Endothelial cell of umbilical vein (primary cell): ENCODE results near the gene FBXW7. TPM values are rescaled to one million over a fixed set of nuclear protein-coding genes. Genes with fewer than 3 reads are reported as not detected.

Source experiments
- BruUV-seq: library from RNA; stranded (reverse); fragments of 400-500 nt; replicated peaks from 2 replicates; lab custom pipeline; 2021; lab: Mats Ljungman, UMichigan
- CTCF ChIA-PET: fragments of 300-600, 350-600 bp; sonication (Branson Sonifier 250); formaldehyde crosslinking; loops from one replicate; lab custom pipeline; 2021; ENCODE audit warnings: antibody characterized with exemption, inconsistent platforms; lab: Charles Lee
- POLR2A ChIA-PET: fragments of 300-600, 350-600 bp; sonication (Branson Sonifier 250); formaldehyde crosslinking; loops from one replicate; lab custom pipeline; 2021; ENCODE audit warnings: antibody characterized with exemption, inconsistent platforms; lab: Charles Lee
- DNase-seq: peaks from one replicate; pipeline ENCODE4 v3.0.0-alpha.2; 2011; ENCODE audit warnings: low read depth, low spot score
- FAIRE-seq: peaks from 2 replicates; lab custom pipeline; 2011; peaks lifted over from hg19 to GRCh38; lab: Jason Lieb, UNC
- H2AFZ ChIP-seq: 2 replicates; pipeline ENCODE4 v1.6.0; 2012; ENCODE audit warnings: low read depth, low read length, control low read depth, inconsistent platforms
- H3K27ac ChIP-seq: 2 replicates; pipeline ENCODE4 v1.5.1; 2011; ENCODE audit warnings: low read depth, mild to moderate bottlenecking, control low read depth, low read length, moderate library complexity; ENCODE audit not compliant: insufficient read depth
- H3K27me3 ChIP-seq, 2 experiments: 2 replicates each; pipeline versions ENCODE4 v1.6.0 to v1.6.1; 2011; ENCODE audit warnings: low read length in 2 of 2, mixed read lengths in 1 of 2; ENCODE audit not compliant: control insufficient read depth in 2 of 2, insufficient read depth in 2 of 2
- H3K36me3 ChIP-seq, 2 experiments: 2 replicates in 1 of 2; 3 replicates in 1 of 2; pipeline ENCODE4 v1.5.1; 2011; ENCODE audit warnings: low read length in 2 of 2, mild to moderate bottlenecking in 1 of 2, moderate library complexity in 1 of 2; ENCODE audit not compliant: control insufficient read depth in 2 of 2, insufficient read depth in 2 of 2; ENCODE audit errors: extremely low read depth in 1 of 2
- H3K4me1 ChIP-seq: 3 replicates; pipeline ENCODE4 v1.5.1; 2011; ENCODE audit warnings: mild to moderate bottlenecking, low read length; ENCODE audit not compliant: control insufficient read depth, insufficient read depth; ENCODE audit errors: extremely low read depth
- H3K4me2 ChIP-seq: 2 replicates; pipeline ENCODE4 v1.6.1; 2011; ENCODE audit warnings: low read length, control low read depth, mixed read lengths; ENCODE audit not compliant: insufficient read depth
- H3K4me3 ChIP-seq, 3 experiments: fragments of 200-600 bp in 1 of 3; sonication (generic), shearing (Covaris generic) in 1 of 3; replicated peaks in 1 of 3; 2 replicates each; pipeline ENCODE4 v1.5.1; 2011 to 2016; ENCODE audit warnings: control low read depth in 3 of 3, low read length in 3 of 3, mild to moderate bottlenecking in 2 of 3, inconsistent platforms in 1 of 3, low read depth in 1 of 3, moderate library complexity in 1 of 3; ENCODE audit not compliant: insufficient read depth in 1 of 3
- H3K79me2 ChIP-seq: 2 replicates; pipeline ENCODE4 v1.6.0; 2012; ENCODE audit warnings: low read length, inconsistent platforms; ENCODE audit not compliant: control insufficient read depth, insufficient read depth
- H3K9ac ChIP-seq: replicated peaks from 2 replicates; pipeline ENCODE3; 2011; ENCODE audit warnings: low read length, control low read depth; ENCODE audit not compliant: insufficient read depth; ENCODE audit errors: extremely low read depth
- H3K9me1 ChIP-seq: replicated peaks from 3 replicates; pipeline ENCODE4 v1.6.0; 2011; ENCODE audit warnings: mild to moderate bottlenecking, low read length; ENCODE audit not compliant: control insufficient read depth, insufficient read depth; ENCODE audit errors: extremely low read depth
- H3K9me3 ChIP-seq: replicated peaks from 2 replicates; pipeline ENCODE4 v1.5.1; 2012; ENCODE audit warnings: low read length, inconsistent platforms; ENCODE audit not compliant: control insufficient read depth, insufficient read depth
- H4K20me1 ChIP-seq: replicated peaks from 2 replicates; pipeline ENCODE3; 2011; ENCODE audit warnings: mild to moderate bottlenecking, low read length; ENCODE audit not compliant: control insufficient read depth, insufficient read depth; ENCODE audit errors: extremely low read depth
- CTCF ChIP-seq, 2 donors: IDR thresholded peaks; 1 replicate in 1 of 2; 2 replicates in 1 of 2; pipeline ENCODE4 v1.5.1; 2011; ENCODE audit warnings: low read length in 2 of 2, mild to moderate bottlenecking in 2 of 2, moderate library complexity in 2 of 2, control low read depth in 1 of 2, inconsistent platforms in 1 of 2, low read depth in 1 of 2; ENCODE audit not compliant: insufficient read depth in 1 of 2; ENCODE audit errors: extremely low read depth in 1 of 2
- EZH2 ChIP-seq: IDR thresholded peaks from 2 replicates; pipeline ENCODE4 v1.6.1; 2012; ENCODE audit warnings: borderline replicate concordance, low read depth, mild to moderate bottlenecking, moderate library complexity, low read length, inconsistent platforms; ENCODE audit not compliant: severe bottlenecking
- FOS ChIP-seq: IDR thresholded peaks from 2 replicates; pipeline ENCODE4 v1.6.1; 2011; ENCODE audit warnings: mild to moderate bottlenecking, low read length, moderate library complexity, borderline replicate concordance; ENCODE audit not compliant: insufficient read depth
- GATA2 ChIP-seq: IDR thresholded peaks from 2 replicates; pipeline ENCODE4 v1.7.0; 2011; ENCODE audit warnings: low read depth, mild to moderate bottlenecking, moderate library complexity, mixed read lengths, low read length; ENCODE audit not compliant: insufficient read length, insufficient read depth
- JUN ChIP-seq: IDR thresholded peaks from 2 replicates; pipeline ENCODE4 v1.6.1; 2011; ENCODE audit warnings: borderline replicate concordance, low read depth; ENCODE audit not compliant: insufficient read length, insufficient read depth
- MAX ChIP-seq: IDR thresholded peaks from 2 replicates; pipeline ENCODE4 v1.6.1; 2011; ENCODE audit not compliant: insufficient read depth, insufficient read length
- MYC ChIP-seq: IDR thresholded peaks from one replicate; pipeline ENCODE4 v1.6.1; 2011; ENCODE audit warnings: mild to moderate bottlenecking, low read depth, low read length
- POLR2A ChIP-seq: IDR thresholded peaks from 2 replicates; pipeline ENCODE4 v1.6.1; 2012; ENCODE audit warnings: low read depth, mild to moderate bottlenecking, control low read depth, low read length
- POLR2AphosphoS5 ChIP-seq: IDR thresholded peaks from 2 replicates; pipeline ENCODE4 v1.6.1; 2012; ENCODE audit warnings: low read depth, mild to moderate bottlenecking, control low read depth, low read length, moderate library complexity; ENCODE audit not compliant: insufficient read depth
- dilution Hi-C: fragments of 300-500 bp; cut with MboI; formaldehyde crosslinking; loops from one replicate; pipeline ENCODE4 v1.15.0; 2019; ENCODE audit warnings: low sequenced_read_pairs; ENCODE audit not compliant: extremely low pct_ligation_motif_present
- intact Hi-C: fragments of 100-400 bp; cut with micrococcal nuclease; formaldehyde crosslinking; loops from one replicate; pipeline ENCODE4 v1.10.0; 2022
- polyA plus RNA-seq, 4 experiments: library from polyadenylated mRNA; depleted of rRNA in 3 of 4; stranded (reverse) in 3 of 4; unstranded in 1 of 4; fragments of >200 nt; gene quantifications; 2 replicates each; pipeline versions ENCODE4 v1.2.1 to v1.2.3, GENCODE V29; 2011 to 2012; ENCODE audit warnings: missing spikeins in 1 of 4
- total RNA-seq: library from RNA; stranded (reverse); gene quantifications from 2 replicates; pipeline ENCODE4 v1.2.3, GENCODE V29; 2021

Gene FBXW7
- total and polyA plus RNA-seq, 2 donors (not counting 3 experiments of a cell fraction or from before 2014, with no cell fraction given), result 7.0 to 28.1 TPM

GRCh38 chr4:152578670-152579069, 42.8 kb upstream of the FBXW7 start:
- Histone ChIP-seq H2AFZ (no peak overlapping the region), H3K4me2 (no peak overlapping the region), H4K20me1 (no peaks in the 10 kb centered on the region), H3K4me3 (no peak overlapping the region), H3K4me1 (no peaks in the 10 kb centered on the region), H3K36me3 (no peaks in the 10 kb centered on the region), H3K27me3 (peaks cover 0 to 4% of the 10 kb centered on the region in 2 experiments), H3K9me3 (no peaks in the 10 kb centered on the region), H3K79me2 (no peaks in the 10 kb centered on the region), H3K9me1 (no peaks in the 10 kb centered on the region), H3K9ac (no peak overlapping the region), H3K27ac (no peak overlapping the region)
- FAIRE-seq, result no peak
- no peak for DNase-seq
- CTCF ChIA-PET, result interaction anchor here (0.7 to 2.0 kb wide), 3 partner anchors 13 to 170 kb away, joined by 3 to 13 read pairs (median 4); no protein-coding TSS in a partner anchor
- POLR2A ChIA-PET, result no interaction called here
- dilution Hi-C loops (no loop called here), intact Hi-C loops (no loop called here)
- no TSS peak for BruUV-seq
- no peak for TF ChIP-seq POLR2AphosphoS5
- TF ChIP-seq JUN, result no peak
- TF ChIP-seq CTCF (IDR thresholded peaks at IDR 0.05; ENCODE audit: extremely low read depth in 1 of 2, insufficient read depth in 1 of 2, low read depth in 1 of 2, low read length in 2 of 2), result no peak
- TF ChIP-seq MYC, result no peak
- TF ChIP-seq MAX, result no peak
- no peak for TF ChIP-seq FOS
- TF ChIP-seq GATA2, result no peak
- no peak for TF ChIP-seq POLR2A
- TF ChIP-seq EZH2, result no peak
